HG03095 (cell line): Measurements from ENCODE around the gene TSTD2.
"Not testable (repeated sequence)": the region's sequence is repeated elsewhere in the genome, so short reads cannot be mapped to it uniquely, and the experiment has no call there.

ENCODE experiments used
- ATAC-seq: cut with Tn5 transposase; IDR thresholded peaks from one replicate; pipeline ENCODE4 v1.9.1; 2021; ENCODE audit warnings: moderate library complexity; ENCODE audit not compliant: unreplicated experiment

Gene TSTD2

GRCh38 chr9:97593960-97594359 lies 39.2 kb downstream of the TSTD2 start:
- ATAC-seq = no peak

GRCh38 chr9:97592126-97592525 lies 41.0 kb downstream of the TSTD2 start:
- ATAC-seq = no peak

- ATAC-seq = no peak
Observed at GRCh38 chr9:97591535-97591934, 41.6 kb downstream of the TSTD2 start.

GRCh38 chr9:97586909-97587308 lies 46.3 kb downstream of the TSTD2 start:
- not testable (repeated sequence) for ATAC-seq

GRCh38 chr9:97584778-97585177 lies 48.4 kb downstream of the TSTD2 start:
- not testable (repeated sequence) for ATAC-seq

GRCh38 chr9:97581590-97581989 lies 51.6 kb downstream of the TSTD2 start:
- not testable (repeated sequence) for ATAC-seq

- no peak for ATAC-seq
Observed at GRCh38 chr9:97579914-97580313, 53.3 kb downstream of the TSTD2 start.

- no peak for ATAC-seq
Observed at GRCh38 chr9:97578846-97579245, 54.3 kb downstream of the TSTD2 start.

- no peak for ATAC-seq
Observed at GRCh38 chr9:97577051-97577450, 56.1 kb downstream of the TSTD2 start.

GRCh38 chr9:97575673-97576200 lies 57.4 kb downstream of the TSTD2 start:
- no peak for ATAC-seq

DNA sequence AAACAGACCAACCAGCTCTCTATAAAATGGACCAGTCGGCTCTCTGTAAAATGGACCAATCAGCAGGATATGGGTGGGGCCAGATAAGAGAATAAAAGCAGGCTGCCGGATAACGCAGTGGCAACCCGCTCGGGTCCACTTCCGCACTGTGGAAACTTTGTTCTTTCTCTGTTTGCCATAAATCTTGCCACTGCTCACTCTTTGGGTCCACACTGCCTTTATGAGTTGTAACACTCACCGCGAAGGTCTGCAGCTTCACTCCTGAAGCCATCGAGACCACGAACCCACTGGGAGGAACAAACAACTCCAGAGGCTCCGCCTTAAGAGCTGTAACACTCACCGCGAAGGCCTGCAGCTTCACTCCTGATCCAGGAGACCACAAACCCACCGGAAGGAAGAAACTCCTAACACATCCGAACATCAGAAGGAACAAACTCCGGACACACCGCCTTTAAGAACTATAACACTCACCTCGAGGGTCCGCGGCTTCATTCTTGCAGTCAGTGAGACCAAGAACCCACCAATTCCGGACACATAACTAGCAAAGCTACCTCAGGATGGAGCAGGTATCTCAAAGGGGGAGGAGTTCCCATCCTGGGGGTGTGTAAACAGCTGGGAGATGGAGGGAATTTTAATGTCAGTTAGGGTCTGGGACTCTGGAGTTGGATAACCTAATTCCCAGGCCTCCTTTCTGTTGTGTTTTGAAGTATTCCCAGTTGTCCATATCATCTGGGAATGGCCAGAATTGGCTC lies 58.1 kb downstream of the TSTD2 start:
- not testable (repeated sequence) for ATAC-seq

DNA sequence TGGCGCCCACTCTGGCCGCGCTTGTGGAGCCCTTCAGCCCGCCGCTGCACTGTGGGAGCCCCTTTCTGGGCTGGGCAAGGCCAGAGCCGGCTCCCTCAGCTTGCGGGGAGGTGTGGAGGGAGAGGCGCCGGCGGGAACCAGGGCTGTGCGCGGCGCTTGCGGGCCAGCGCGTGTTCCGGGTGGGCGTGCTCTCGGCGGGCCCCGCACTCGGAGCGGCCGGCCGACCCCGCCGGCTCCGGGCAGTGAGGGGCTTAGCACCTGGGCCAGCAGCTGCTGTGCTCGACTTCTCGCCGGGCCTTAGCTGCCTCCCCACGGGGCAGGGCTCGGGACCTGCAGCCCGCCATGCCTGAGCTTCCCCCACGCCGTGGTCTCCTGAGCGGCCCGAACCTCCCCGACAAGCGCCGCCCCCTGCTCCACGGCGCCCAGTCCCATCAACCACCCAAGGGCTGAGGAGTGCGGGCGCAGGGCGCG lies 59.0 kb downstream of the TSTD2 start:
- ATAC-seq = not testable (repeated sequence)

GRCh38 chr9:97573482-97574073 lies 59.6 kb downstream of the TSTD2 start:
- ATAC-seq = no peak

DNA sequence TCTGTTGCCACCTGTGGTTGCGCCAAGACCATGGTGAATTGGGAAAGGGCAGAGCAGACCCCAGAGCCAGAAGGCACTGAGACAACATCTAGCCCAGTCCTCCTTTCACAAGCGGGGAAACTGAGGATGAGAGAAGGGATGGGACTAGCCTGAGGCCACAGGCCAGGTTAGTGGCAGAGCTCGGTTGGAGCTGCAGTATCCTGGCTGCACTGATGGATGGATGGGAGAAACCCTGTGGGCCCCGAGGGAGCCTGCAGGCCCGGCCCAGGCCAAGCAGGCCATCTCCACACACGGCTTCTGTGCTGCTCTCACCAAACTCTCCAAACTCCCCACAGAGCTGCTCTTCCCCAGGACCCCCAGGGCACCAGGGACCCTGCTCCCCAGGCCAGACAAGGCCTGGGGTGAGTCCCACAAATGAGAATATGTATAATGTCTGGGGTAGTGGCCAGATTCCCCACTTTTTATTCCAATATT lies 60.2 kb downstream of the TSTD2 start:
- no peak for ATAC-seq

DNA sequence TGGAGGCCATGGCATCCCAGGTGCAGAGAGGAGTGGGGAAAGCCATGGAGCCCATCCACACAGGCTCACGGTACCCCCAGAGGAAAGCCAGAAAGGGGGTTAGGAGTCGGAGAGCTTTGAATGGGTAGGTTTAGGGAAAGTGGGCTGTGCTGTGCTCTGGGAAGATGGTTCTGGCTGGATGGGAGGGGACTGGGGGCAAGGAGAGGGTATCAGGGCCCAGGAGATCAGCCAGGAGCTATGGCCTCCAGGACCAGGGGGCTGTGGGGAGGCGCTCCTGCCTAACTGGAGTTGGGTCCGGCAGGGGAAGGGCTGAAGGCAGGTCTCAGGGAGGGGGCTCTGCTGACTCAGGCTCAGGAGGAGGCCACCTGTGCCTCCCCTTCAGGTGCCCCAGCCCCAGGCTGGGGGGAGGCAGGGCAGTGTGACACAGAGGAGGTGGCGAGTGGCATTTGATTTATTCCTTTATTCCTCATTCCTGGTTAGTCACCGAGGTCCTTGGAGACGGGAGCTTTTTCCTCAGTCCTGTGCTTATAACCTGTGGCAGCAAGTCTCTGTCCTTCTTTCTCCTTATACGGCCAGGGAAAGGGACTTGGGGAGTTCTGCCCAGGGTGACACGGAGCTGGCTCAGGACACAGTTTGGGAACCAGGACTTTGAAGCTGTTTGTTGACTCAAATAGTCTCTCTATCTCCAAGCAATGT lies 60.8 kb downstream of the TSTD2 start:
- ATAC-seq = no peak

- ATAC-seq = no peak
Observed at GRCh38 chr9:97571664-97572063, 61.5 kb downstream of the TSTD2 start.

GRCh38 chr9:97570899-97571298 lies 62.3 kb downstream of the TSTD2 start:
- ATAC-seq = no peak

DNA sequence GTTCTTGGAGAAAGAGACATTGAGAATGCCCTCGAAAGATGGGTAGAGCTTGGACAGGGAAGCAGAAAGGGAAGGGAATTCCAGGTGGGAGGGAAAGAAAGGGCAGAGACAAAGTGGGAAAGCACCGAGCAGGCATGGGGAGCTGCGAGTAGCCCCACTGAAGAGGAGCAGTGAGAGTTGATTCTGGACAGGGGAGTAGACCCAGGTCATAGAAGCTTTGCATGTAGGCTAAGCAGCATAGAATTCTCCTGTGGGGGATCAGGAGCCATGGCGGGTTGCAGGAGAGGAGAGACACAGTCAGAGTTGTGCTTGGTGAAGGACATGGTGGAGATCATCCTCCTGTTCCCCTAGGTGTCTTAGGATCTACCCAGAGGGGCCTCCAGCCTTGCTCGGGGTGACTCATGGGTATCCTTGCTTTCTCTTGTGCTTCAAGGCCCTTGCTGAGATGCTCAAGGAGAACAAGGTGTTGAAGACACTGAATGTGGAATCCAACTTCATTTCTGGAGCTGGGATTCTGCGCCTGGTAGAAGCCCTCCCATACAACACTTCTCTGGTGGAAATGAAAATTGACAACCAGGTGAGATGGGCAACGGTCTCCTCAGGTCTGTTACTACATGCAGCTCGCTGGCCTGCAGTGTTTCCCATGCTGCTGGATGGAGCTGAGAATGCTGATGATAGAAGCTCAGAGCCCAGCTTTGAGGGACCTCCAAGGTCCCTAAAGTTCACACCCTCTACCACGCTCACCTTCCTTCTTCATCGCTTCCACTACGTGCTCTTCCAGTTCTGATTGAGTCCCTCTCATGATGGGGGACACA lies 64.5 kb downstream of the TSTD2 start:
- no peak for ATAC-seq

DNA sequence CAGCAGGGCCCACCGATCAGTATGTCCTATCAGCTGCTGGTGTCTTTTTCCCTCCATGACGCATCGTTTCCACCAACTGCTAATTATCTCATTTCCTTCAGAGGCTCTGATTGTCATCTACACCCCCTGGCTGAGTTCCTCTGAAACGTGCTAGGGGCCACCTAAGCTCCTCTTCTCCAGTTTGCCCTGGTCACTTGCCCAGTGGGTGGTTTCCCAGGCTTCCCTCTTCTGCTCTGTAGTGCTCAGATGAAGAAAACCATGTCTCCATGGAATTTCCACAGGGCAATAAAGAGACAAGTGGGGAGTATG lies 65.3 kb downstream of the TSTD2 start:
- ATAC-seq = no peak

- no peak for ATAC-seq
Observed at GRCh38 chr9:97567182-97567893, 65.8 kb downstream of the TSTD2 start.
